Progenitor cell of endocrine pancreas (in vitro differentiated cells): ENCODE results near the gene MCTP1. TPM values are rescaled to one million over a fixed set of nuclear protein-coding genes. Genes with fewer than 3 reads are reported as not detected.

Experiments
- DNase-seq: peaks from one replicate; pipeline ENCODE4 v3.0.0; 2021; ENCODE audit warnings: low spot score; ENCODE audit not compliant: unreplicated experiment
- H3K27ac Mint-ChIP-seq: 2 replicates; pipeline ENCODE4 v1.8.0; 2021; ENCODE audit warnings: mild to moderate bottlenecking, moderate library complexity, mixed read lengths
- H3K27me3 Mint-ChIP-seq: 2 replicates; pipeline ENCODE4 v1.8.0; 2021; ENCODE audit warnings: mixed read lengths
- H3K36me3 Mint-ChIP-seq: 2 replicates; pipeline ENCODE4 v1.8.0; 2022; ENCODE audit warnings: mixed read lengths; ENCODE audit not compliant: insufficient read depth
- H3K4me1 Mint-ChIP-seq: 2 replicates; pipeline ENCODE4 v1.8.0; 2021; ENCODE audit warnings: low read depth, mixed read lengths
- H3K4me3 Mint-ChIP-seq: 2 replicates; pipeline ENCODE4 v1.8.0; 2021; ENCODE audit warnings: low read depth, mild to moderate bottlenecking, moderate library complexity, mixed read lengths
- H3K9me3 Mint-ChIP-seq: 2 replicates; pipeline ENCODE4 v1.8.0; 2021; ENCODE audit warnings: low read depth, mixed read lengths
- CTCF ChIP-seq: fragments of 200-600 bp; sonication (generic); IDR thresholded peaks from one replicate; pipeline ENCODE4 v1.5.0; 2021; ENCODE audit warnings: antibody characterized with exemption, mild to moderate bottlenecking; ENCODE audit not compliant: unreplicated experiment
- total RNA-seq: library from RNA; stranded (reverse); gene quantifications from 2 replicates; pipeline ENCODE4 v1.2.1, GENCODE V29; 2021

MCTP1 gene
- total RNA-seq, 1 donor from 2014 or later: 1.7 TPM

- DNase-seq: no peak
- H3K27me3 Mint-ChIP-seq: no peaks in the 10 kb centered on the region
- H3K4me3 Mint-ChIP-seq: no peak overlapping the region
- no peaks in the 10 kb centered on the region for H3K9me3 Mint-ChIP-seq
- TF ChIP-seq CTCF: no peak
- H3K27ac Mint-ChIP-seq: no peak overlapping the region
- peaks cover 5% of the 10 kb centered on the region for H3K4me1 Mint-ChIP-seq
- H3K36me3 Mint-ChIP-seq: peaks cover 3% of the 10 kb centered on the region
Observed at GRCh38 chr5:94691949-94692348, 592.9 kb downstream of the MCTP1 start.

GRCh38 chr5:94691291-94691690 is 593.6 kb downstream of the MCTP1 start:
- Mint-ChIP-seq H3K36me3 (peaks cover 5% of the 10 kb centered on the region), H3K9me3 (no peaks in the 10 kb centered on the region), H3K27me3 (no peaks in the 10 kb centered on the region), H3K27ac (no peak overlapping the region), H3K4me3 (no peak overlapping the region), H3K4me1 (peaks cover 2% of the 10 kb centered on the region)
- DNase-seq: no peak
- no peak for TF ChIP-seq CTCF

GRCh38 chr5:94690778-94691177 is 594.1 kb downstream of the MCTP1 start:
- Mint-ChIP-seq H3K27me3 (no peaks in the 10 kb centered on the region), H3K36me3 (peaks cover 7% of the 10 kb centered on the region), H3K4me1 (peaks cover 2% of the 10 kb centered on the region), H3K27ac (no peak overlapping the region), H3K9me3 (no peaks in the 10 kb centered on the region), H3K4me3 (no peak overlapping the region)
- DNase-seq: no peak
- TF ChIP-seq CTCF: no peak

GRCh38 chr5:94689908-94690307 is 595.0 kb downstream of the MCTP1 start:
- Mint-ChIP-seq H3K4me3 (no peak overlapping the region), H3K36me3 (peaks cover 7% of the 10 kb centered on the region), H3K27ac (no peak overlapping the region), H3K4me1 (peaks cover 2% of the 10 kb centered on the region), H3K27me3 (no peaks in the 10 kb centered on the region), H3K9me3 (no peaks in the 10 kb centered on the region)
- DNase-seq: no peak
- TF ChIP-seq CTCF: no peak

GRCh38 chr5:94682814-94683520 is 601.9 kb downstream of the MCTP1 start:
- no peak for DNase-seq
- Mint-ChIP-seq H3K4me3 (no peak overlapping the region), H3K9me3 (no peaks in the 10 kb centered on the region), H3K4me1 (peaks cover 4% of the 10 kb centered on the region), H3K27ac (no peak overlapping the region), H3K36me3 (peaks cover 11% of the 10 kb centered on the region), H3K27me3 (no peaks in the 10 kb centered on the region)
- no peak for TF ChIP-seq CTCF
